HG03520 (cell line): Measurements from ENCODE around the gene ZBTB8B.
"Not testable (repeated sequence)": the region's sequence is repeated elsewhere in the genome, so short reads cannot be mapped to it uniquely, and the experiment has no call there.

Experiments used
- ATAC-seq: cut with Tn5 transposase; IDR thresholded peaks from one replicate; pipeline ENCODE4 v1.9.1; 2021; ENCODE audit warnings: mild to moderate bottlenecking, moderate library complexity; ENCODE audit not compliant: unreplicated experiment

ZBTB8B gene

DNA sequence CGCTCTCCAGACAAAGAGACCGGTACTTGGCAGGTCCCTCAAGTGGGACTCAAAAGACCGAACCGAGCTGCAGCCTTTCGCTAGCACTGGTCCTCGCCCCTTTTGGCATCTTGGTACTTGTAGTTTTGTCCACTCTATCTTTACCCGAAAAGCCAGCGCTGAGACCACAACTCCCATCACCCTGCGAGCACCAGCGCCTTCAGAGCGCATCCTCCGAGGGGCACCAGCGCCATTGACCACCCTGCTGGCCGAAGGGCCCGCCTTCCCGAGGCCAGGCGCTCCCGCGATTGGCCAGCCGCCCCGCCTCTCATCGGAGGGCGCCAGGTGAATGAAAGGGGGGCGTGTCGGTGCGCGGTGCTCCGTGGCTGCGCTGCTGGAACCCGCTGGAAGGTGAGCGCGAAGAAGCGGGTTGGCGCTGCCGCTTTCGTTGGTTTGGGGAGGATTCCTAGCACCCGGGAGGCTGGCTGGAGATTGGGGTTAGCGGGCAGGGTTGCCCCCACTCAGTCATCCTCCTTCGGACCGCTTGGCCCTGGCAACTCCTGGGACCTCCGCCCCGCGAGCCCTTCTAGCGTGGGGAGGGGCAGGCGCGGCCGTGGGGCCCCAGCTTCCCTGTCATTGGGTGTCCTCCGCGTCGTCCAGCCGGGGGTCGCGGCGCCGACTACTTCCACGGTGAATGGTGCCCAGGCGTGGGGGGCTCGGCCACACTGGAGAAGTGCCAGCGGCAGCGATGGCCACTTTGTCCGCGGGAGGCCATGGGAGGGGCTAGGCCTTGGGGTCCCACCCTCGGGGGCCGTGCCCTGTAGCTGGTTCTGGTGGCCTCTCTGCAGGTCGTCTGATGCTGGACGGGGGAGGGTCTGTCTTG lies at the start of gene ZBTB8B:
ZBTB8B (plus strand) TSS at position 357 of the 862 bp plus-strand sequence. CDS start 5,553 bp downstream, outside the sequence.
- no peak for ATAC-seq

DNA sequence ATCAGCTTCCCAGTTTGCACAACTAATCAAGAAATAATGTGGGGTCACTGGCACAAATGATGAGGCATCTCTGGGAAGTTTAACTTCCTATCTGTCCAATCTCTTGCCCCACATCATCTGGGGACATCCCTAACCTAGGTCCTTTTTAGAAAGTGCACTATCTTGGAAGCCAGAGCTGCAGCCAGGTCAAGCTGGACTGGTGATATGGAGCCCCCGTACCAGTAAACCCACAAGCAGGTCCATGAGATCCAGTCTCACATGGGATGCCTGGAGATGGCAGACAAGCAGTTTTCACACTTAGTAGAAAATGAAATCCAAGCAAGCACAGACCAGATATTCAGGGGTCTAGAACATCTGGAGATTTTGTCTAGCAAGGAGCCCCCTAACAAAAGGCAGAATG lies 43.1 kb upstream of the ZBTB8B start:
- no peak for ATAC-seq

GRCh38 chr1:32426489-32427255 lies 38.2 kb upstream of the ZBTB8B start:
- ATAC-seq = no peak

- ATAC-seq = no peak
Measured at GRCh38 chr1:32427264-32427963, 37.5 kb upstream of the ZBTB8B start.

DNA sequence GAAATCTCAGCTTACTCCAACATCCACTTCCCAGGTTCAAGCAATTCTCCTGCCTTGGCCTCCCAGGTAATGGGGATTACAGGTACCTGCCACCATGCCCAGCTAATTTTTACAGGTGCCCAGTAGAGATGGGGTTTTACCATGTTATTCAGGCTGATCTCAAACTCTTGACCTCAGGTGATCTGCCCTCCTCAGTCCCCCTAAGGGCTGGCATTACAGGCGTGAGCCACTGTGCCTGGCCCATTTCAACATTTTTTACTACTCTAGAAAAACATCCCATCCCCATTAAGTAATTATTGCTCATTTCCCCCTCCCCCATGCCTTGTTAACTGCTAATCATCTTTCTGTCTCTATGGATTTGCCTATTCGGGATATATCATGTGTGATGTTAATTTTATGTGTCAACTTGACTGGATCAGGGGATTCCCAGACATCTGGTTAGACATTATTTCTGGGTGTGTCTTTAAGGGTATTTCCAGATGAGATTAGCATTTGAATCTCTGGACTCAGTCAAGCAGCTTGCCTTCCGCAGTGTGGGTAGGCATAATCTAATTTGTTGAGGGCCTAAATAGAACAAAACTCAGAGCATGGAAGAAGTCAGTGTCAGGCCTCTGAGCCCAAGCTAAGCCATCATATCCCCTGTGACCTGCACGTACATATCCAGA lies 33.0 kb upstream of the ZBTB8B start:
- ATAC-seq = no peak

DNA sequence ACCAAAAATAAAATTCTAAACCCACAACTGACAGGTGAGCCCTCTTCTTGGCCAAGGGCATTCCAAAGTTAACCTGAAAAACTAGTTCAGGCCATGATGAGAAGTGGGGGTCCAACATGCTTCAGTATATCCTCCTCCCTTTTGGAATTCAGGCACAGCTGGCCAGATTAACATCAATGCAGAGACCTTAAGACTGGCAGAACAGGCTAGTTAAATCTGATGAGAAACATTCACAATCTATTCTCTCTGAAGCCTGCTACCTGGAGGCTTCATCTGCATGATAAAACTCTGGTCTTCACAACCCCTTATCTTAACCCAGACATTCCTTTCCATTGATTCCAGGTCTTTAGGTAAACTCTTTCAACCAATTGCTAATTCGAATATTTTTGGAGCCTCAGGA lies 26.7 kb upstream of the ZBTB8B start:
- ATAC-seq = no peak

DNA sequence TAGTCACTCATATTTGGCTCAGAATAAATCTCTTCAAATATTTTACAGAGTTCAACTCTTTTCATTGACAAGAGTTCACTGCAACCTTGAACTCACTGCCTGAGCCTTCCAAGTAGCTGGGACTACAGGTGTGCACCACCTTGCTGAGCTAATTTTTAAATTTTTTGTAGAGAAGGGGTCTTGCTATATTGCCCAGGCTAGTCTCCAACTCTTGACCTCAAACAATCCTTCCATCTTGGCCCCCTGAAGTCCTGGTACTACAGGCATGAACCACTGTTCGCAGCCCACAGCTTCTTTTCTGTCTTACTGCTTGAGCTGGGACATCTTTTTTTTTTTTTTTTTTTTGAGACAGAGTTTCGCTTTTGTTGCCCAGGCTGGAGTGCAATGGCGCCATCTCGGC lies 26.1 kb upstream of the ZBTB8B start:
- ATAC-seq = not testable (repeated sequence)

GRCh38 chr1:32441467-32441866 lies 23.4 kb upstream of the ZBTB8B start:
- ATAC-seq = not testable (repeated sequence)

DNA sequence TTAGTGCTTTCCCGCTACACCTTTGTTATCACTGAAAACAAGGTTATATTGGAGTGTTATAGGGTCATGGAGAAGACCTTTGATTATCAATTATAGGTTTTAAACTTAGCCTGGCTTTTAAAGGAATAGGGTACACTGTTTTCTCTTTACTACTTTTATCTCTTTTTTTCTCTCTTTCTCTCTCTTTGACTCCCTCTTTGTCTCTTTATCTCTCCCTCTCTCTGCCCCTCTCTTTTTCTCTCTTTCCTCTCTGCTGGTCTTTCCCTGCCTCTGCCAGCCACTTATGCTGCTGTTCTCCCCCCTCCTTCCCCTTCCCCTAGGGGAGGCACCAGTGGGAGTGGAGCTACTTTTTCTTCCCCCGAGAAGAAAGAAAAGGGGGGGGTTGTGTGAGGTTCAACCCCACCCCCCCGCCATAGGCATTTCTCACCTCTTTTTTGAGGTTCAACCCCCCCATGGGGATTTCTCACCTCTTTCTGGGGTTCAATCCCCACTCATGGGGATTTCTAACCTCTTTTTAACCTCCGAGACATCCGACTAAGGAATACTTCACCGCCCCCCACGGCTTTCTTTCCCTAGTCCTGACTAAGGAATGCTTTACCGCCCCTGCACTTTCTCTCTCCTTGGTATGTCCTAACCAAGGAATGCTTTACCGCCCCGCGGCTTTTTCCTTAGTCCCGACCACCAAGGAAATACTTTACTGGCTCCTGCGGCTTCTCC lies 17.2 kb upstream of the ZBTB8B start:
- no peak for ATAC-seq

GRCh38 chr1:32448186-32448772 lies 16.6 kb upstream of the ZBTB8B start:
- ATAC-seq = not testable (repeated sequence)

DNA sequence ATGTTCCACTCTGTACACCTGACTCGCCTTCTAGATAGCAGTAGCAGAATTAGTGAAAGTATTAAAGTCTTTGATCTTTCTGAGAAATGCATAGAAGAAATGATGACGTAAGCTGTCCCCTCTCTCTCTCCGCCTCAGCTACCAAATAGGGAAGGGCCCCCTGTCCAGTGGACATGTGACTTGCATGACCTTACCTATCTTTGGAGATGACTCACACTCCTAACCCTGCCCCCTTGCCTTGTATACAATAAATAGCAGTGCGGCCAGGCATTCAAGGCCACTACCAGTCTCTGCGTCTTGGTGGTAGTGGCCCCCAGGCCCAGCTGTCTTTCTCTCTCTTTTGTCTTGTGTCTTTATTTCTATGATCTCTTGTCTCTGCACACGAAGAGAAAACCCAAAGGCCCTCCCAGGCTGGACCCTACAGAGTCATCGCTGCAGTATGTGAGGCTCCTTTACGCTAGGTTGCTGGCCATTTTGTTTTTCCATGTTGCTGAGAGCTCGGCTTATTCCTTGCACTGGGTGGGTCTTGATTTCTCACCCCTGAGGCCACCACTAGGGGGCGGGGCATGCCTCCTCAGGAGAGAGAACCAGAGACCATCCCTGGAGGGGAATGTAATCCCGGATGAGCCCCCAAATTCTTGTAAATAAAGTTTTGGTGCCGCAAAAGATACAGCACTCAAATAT lies 16.0 kb upstream of the ZBTB8B start:
- ATAC-seq = no peak

- ATAC-seq = not testable (repeated sequence)
Measured at GRCh38 chr1:32449457-32449831, 15.4 kb upstream of the ZBTB8B start.

- ATAC-seq = no peak
Measured at GRCh38 chr1:32454726-32455125, 10.1 kb upstream of the ZBTB8B start.

- no peak for ATAC-seq
Measured at GRCh38 chr1:32455958-32456357, 8.9 kb upstream of the ZBTB8B start.

GRCh38 chr1:32458798-32459197 lies 6.1 kb upstream of the ZBTB8B start:
- ATAC-seq = not testable (repeated sequence)

GRCh38 chr1:32462977-32463376 lies 1.9 kb upstream of the ZBTB8B start:
- ATAC-seq = not testable (repeated sequence)

GRCh38 chr1:32464191-32464715 lies 619 bp upstream of the ZBTB8B start:
- ATAC-seq = no peak

- ATAC-seq = no peak
Measured at GRCh38 chr1:32465578-32465933, 684 bp downstream of the ZBTB8B start.

DNA sequence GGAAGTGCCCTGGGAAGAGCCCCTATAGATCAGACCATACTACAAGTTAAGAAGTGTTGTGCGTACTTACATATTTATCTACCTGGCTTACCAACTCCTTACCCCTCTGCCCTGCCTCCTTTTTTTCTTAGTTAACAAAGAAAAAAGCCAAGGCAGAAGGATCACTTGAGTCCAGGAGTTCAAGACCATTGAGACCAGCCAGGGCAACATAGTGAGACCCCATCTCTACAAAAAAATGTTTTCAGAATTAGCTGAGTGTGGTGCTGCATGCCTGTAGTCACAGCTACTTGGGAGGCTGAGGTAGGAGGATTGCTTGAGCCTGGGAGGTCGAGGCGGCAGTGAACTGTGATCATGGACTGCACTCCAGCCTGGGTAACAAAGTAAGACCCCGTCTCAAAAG lies 1.9 kb downstream of the ZBTB8B start:
- no peak for ATAC-seq
